ENCODE data around the gene CDH23.

GRCh38 chr10:71816936-71817618, 420.4 kb downstream of the CDH23 start:
- TF ChIP-seq CTCF (IDR thresholded peaks at IDR 0.05) (no peak), EP300 (IDR thresholded peaks at IDR 0.05) (no peak)

All from suprapubic skin (tissue), 3 donors.